ENCODE data around the gene SEPTIN10. TPM values are rescaled to one million over a fixed set of nuclear protein-coding genes. Genes with fewer than 3 reads are reported as not detected.

The SEPTIN10 gene
- total RNA-seq, 1 experiment from 2014 or later, result 113 TPM

DNA sequence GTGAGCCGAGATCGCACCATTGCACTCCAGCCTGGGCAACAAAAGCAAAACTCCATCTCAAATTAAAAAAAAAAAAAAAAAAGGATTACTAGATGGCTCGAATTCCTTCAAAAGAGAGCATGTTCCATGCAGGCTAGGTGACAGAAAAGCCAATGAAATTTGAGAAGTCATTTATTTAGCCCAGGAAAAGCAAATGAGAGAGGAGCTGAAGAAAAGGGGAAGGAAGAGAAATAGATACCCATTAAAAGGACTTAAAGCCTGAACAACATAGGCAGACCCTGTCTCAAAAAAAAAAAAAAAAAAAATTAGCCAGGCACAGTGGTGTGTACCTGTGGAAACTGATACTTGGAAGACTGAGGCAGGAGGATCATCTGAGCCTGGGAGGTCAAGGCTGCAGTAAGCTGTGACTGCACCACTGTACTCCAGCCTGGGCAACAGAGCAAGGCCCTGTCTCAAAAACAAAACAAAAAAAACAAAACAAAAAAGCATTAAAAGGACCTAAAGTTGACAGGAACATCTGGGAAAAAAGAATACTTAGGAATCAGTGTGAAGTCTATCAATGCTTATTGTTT lies 11.1 kb downstream of the SEPTIN10 start:
- Histone ChIP-seq H3K36me3 (ENCODE audit: control insufficient read depth in 1 of 2, insufficient read depth in 2 of 2, low read length in 2 of 2) (no peaks in the 10 kb centered on the region), H3K4me2 (ENCODE audit: low read length) (no peak overlapping the region), H3K4me1 (ENCODE audit: control insufficient read depth in 1 of 2, insufficient read depth in 2 of 2, low read length in 2 of 2) (peaks cover 33 to 39% of the 10 kb centered on the region in 2 experiments), H3K4me3 (replicated peaks in 1 of 2; ENCODE audit: low read depth in 1 of 2, low read length in 2 of 2) (no peak overlapping the region), H3K27ac (ENCODE audit: low read depth, low read length) (no peak overlapping the region), H3K9ac (ENCODE audit: low read length) (no peak overlapping the region), H3K79me2 (ENCODE audit: insufficient read depth, low read length) (peaks cover 95% of the 10 kb centered on the region), H3K9me2 (ENCODE audit: insufficient read depth) (no peaks in the 10 kb centered on the region), H3K9me3 (ENCODE audit: control insufficient read depth in 1 of 2, insufficient read depth in 1 of 2, low read depth in 1 of 2, low read length in 2 of 2) (no peaks in the 10 kb centered on the region), H4K20me1 (ENCODE audit: insufficient read depth) (no peaks in the 10 kb centered on the region), H3K27me3 (ENCODE audit: insufficient read depth, low read length) (no peaks in the 10 kb centered on the region), H2AFZ (ENCODE audit: low read depth, low read length, poor library complexity, severe bottlenecking) (no peak overlapping the region)
- intact Hi-C loops (cut with micrococcal nuclease), result no loop called here
- no peak for TF ChIP-seq EGR1 (IDR thresholded peaks at IDR 0.05; ENCODE audit: low read depth)
- no peak for TF ChIP-seq POLR2AphosphoS5 (IDR thresholded peaks at IDR 0.05; ENCODE audit: low read depth, low read length)
- TF ChIP-seq, protein P1, sequence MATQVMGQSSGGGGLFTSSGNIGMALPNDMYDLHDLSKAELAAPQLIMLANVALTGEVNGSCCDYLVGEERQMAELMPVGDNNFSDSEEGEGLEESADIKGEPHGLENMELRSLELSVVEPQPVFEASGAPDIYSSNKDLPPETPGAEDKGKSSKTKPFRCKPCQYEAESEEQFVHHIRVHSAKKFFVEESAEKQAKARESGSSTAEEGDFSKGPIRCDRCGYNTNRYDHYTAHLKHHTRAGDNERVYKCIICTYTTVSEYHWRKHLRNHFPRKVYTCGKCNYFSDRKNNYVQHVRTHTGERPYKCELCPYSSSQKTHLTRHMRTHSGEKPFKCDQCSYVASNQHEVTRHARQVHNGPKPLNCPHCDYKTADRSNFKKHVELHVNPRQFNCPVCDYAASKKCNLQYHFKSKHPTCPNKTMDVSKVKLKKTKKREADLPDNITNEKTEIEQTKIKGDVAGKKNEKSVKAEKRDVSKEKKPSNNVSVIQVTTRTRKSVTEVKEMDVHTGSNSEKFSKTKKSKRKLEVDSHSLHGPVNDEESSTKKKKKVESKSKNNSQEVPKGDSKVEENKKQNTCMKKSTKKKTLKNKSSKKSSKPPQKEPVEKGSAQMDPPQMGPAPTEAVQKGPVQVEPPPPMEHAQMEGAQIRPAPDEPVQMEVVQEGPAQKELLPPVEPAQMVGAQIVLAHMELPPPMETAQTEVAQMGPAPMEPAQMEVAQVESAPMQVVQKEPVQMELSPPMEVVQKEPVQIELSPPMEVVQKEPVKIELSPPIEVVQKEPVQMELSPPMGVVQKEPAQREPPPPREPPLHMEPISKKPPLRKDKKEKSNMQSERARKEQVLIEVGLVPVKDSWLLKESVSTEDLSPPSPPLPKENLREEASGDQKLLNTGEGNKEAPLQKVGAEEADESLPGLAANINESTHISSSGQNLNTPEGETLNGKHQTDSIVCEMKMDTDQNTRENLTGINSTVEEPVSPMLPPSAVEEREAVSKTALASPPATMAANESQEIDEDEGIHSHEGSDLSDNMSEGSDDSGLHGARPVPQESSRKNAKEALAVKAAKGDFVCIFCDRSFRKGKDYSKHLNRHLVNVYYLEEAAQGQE (IDR thresholded peaks at IDR 0.05; ENCODE audit: low read depth), result no peak
- TF ChIP-seq JUND (IDR thresholded peaks at IDR 0.05), result no peak
- TF ChIP-seq, protein P2, sequence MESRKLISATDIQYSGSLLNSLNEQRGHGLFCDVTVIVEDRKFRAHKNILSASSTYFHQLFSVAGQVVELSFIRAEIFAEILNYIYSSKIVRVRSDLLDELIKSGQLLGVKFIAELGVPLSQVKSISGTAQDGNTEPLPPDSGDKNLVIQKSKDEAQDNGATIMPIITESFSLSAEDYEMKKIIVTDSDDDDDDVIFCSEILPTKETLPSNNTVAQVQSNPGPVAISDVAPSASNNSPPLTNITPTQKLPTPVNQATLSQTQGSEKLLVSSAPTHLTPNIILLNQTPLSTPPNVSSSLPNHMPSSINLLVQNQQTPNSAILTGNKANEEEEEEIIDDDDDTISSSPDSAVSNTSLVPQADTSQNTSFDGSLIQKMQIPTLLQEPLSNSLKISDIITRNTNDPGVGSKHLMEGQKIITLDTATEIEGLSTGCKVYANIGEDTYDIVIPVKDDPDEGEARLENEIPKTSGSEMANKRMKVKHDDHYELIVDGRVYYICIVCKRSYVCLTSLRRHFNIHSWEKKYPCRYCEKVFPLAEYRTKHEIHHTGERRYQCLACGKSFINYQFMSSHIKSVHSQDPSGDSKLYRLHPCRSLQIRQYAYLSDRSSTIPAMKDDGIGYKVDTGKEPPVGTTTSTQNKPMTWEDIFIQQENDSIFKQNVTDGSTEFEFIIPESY (IDR thresholded peaks at IDR 0.05; ENCODE audit: extremely low read depth, insufficient replicate concordance, low read length), result no peak
- TF ChIP-seq EZH2 (IDR thresholded peaks at IDR 0.05), result no peak
- TF ChIP-seq YY1 (IDR thresholded peaks at IDR 0.05; ENCODE audit: extremely low read depth, insufficient replicate concordance, low read depth, low read length), result no peak
- no peak for TF ChIP-seq EZH2phosphoT487 (IDR thresholded peaks at IDR 0.05; ENCODE audit: borderline replicate concordance)
- no peak for TF ChIP-seq SP1 (IDR thresholded peaks at IDR 0.05; ENCODE audit: low read depth)
- TF ChIP-seq ELF1 (IDR thresholded peaks at IDR 0.05; ENCODE audit: borderline replicate concordance, low read depth), result no peak
- ATAC-seq, result no peak
- no peak for DNase-seq (ENCODE audit: low read depth, low spot score)
- BruUV-seq (replicated peaks), result no TSS peak
- ChIA-PET CTCF (no interaction called here), RAD21 (ENCODE audit: low non-redundant PET in 1 of 2, low total read pairs in 2 of 2, uncharacterized antibody in 2 of 2, unreplicated experiment in 2 of 2) (no interaction called here), POLR2A (no interaction called here)
